NCI-H1105 treated with DMSO at 0.1 percent for 48 hours (cell line): ENCODE data around the gene SLCO4A1.
"Not testable (repeated sequence)": the region's sequence is repeated elsewhere in the genome, so short reads cannot be mapped to it uniquely, and the experiment has no call there.

ENCODE experiments used
- DNase-seq: peaks from one replicate; lab custom pipeline; 2025; lab: John Stamatoyannopoulos, UW

The SLCO4A1 gene

GRCh38 chr20:62666736-62667529 is 24.6 kb downstream of the SLCO4A1 start:
- no peak for DNase-seq

GRCh38 chr20:62667530-62668440 is 25.5 kb downstream of the SLCO4A1 start:
- no peak for DNase-seq

- DNase-seq: peak; percentile 64
These were observed 26.2 kb downstream of the SLCO4A1 start for GRCh38 chr20:62668441-62669027.

GRCh38 chr20:62669249-62669648 is 26.9 kb downstream of the SLCO4A1 start:
- DNase-seq: no peak

GRCh38 chr20:62670156-62670555 is 27.9 kb downstream of the SLCO4A1 start:
- DNase-seq: no peak

- DNase-seq: no peak
These were observed 28.7 kb downstream of the SLCO4A1 start for GRCh38 chr20:62670998-62671397.

GRCh38 chr20:62671765-62672164 is 29.5 kb downstream of the SLCO4A1 start:
- DNase-seq: no peak

GRCh38 chr20:62674370-62674769 is 32.1 kb downstream of the SLCO4A1 start:
- DNase-seq: no peak

GRCh38 chr20:62675156-62675876 is 33.0 kb downstream of the SLCO4A1 start:
- DNase-seq: no peak

- DNase-seq: no peak
These were observed 33.6 kb downstream of the SLCO4A1 start for GRCh38 chr20:62675877-62676260.

- DNase-seq: no peak
These were observed 34.7 kb downstream of the SLCO4A1 start for GRCh38 chr20:62676976-62677375.

GRCh38 chr20:62677678-62678077 is 35.4 kb downstream of the SLCO4A1 start:
- no peak for DNase-seq

- DNase-seq: no peak
These were observed 36.2 kb downstream of the SLCO4A1 start for GRCh38 chr20:62678553-62678952.

- DNase-seq: no peak
These were observed 37.8 kb downstream of the SLCO4A1 start for GRCh38 chr20:62679978-62680589.

GRCh38 chr20:62682912-62683517 is 40.7 kb downstream of the SLCO4A1 start:
- DNase-seq: no peak

- DNase-seq: not testable (repeated sequence)
These were observed 41.5 kb downstream of the SLCO4A1 start for GRCh38 chr20:62683660-62684322.

- DNase-seq: no peak
These were observed 42.7 kb downstream of the SLCO4A1 start for GRCh38 chr20:62684981-62685380.

- peak; percentile 89 for DNase-seq
These were observed 43.7 kb downstream of the SLCO4A1 start for GRCh38 chr20:62685781-62686555.
